ENCODE measurements around the gene HECW1.
"Not testable (repeated sequence)": the region's sequence is repeated elsewhere in the genome, so short reads cannot be mapped to it uniquely, and the experiment has no call there.

The HECW1 gene

DNA sequence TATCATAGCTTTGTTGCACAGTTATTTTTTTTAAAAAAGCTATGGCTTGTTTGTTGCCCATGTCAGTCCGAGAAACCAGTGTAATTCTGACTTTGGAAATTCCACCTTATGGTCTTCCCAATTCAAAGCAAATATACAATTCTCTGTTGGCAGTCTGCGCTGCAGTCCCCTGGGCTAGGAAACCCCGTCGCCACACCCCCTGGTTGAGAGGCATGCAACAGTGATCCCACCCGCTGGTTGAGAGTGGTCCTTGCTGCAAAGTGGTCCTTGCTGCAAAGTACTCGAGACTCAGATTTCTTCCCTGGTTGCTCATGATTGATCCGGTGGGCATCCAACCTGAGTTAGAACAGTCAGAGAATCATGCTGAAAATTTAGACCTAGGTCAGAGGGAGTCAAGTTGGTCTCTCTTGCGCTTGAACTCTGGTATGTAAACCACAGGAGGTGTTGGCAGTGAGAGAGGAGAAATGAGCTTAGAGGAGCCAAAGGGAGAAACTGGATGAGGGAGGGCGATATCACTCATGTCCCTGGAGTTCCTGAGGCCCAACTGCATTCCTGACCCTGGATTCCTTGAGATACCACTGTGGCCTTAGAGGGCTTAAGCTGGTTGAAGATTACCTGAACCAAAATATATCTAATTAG is 425.4 kb downstream of the HECW1 start:
- peak; percentile 45 for DNase-seq (ENCODE audit: low spot score)

DNA sequence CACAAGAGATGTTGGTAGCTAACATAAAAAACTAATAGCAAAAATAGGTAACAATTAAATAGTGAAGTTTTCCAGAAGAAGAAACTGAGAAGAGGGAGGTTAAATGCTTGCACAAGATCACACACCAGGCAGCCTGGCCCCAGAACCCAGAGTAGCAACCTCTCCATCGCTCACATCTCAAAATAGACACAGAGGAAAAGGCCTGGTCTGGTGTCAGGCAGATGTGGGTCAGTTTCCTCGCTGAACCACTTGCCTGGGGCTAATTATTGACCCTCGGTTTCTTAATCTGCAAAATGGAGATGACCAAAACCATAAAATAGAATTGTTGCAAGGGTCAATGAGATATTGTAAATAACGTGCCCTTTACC is 425.9 kb downstream of the HECW1 start:
- no peak for DNase-seq (ENCODE audit: low spot score)

DNA sequence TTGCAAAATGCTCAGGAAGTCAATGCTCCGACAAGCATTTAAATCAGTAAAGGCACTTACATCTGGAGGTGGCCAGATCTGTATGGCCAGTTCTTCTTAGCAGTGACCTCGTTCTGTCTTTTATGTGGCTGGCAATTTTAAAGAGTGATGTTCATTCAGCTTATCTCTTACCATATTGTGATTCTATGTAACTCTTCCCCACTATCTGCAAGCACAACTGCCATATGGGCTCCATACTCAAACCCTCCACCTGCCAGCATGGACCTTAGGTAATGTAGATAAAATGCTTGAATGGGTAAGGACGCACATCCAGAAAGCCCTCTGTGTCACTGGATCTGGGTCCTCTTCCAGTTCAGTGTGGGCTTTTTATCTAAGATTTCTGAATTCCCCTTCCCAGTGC is 428.0 kb downstream of the HECW1 start:
- no peak for DNase-seq (ENCODE audit: low spot score)

DNA sequence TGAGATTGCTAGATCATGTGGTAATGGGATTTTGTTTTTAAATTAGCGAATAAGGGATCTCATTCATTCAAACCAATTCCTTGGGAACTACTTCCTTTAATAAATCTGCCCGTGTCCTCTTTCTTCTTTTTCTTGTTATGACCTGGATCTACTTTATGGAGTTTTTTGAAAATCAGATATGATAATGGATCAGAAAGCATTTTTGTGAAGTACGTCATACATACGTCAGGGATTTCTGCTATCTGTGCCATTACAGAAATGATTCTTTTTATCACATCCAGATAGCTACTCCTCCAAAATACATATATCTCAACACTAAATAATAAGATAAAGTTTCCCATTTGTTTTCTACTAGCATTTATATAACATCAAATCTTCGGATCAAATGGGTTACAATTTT is 430.3 kb downstream of the HECW1 start:
- no peak for DNase-seq (ENCODE audit: low spot score)

DNA sequence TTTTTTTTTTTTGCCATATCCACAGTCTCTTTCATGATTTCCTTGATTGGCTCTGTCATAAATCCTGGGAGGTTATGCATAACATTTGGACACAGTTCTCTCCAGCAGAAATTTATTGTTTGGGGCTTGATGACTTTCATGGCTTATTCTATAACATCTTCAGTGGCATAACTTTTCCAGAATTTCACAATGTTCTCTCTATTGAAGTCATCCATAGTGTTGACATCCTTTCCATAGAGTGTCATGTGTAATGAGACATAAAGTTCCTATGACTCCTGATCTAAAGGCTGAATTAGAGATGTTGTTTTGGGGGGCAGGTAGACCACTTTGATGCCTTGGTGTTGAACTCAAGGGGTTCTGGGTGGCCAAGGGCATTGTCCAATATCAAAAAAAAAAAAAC is 433.8 kb downstream of the HECW1 start:
- DNase-seq (ENCODE audit: low spot score) = no peak

DNA sequence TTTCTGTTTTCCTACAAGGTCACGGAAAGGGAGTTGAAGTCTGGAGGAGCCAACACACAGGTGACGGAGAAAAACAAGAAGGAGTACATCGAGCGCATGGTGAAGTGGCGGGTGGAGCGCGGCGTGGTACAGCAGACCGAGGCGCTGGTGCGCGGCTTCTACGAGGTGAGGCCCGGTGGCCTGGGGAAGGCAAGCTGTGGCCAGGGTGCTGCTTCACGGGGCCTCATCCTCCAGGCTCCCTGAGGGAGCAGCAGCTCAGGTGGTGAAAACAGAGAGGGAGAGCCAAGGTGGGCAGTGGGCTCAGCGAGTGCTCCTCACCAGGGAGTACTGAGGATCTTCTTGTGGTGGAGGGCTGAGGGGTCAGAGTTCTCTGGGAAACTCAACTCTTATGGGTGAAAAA is 438.0 kb downstream of the HECW1 start:
- DNase-seq (ENCODE audit: low spot score) = no peak

DNA sequence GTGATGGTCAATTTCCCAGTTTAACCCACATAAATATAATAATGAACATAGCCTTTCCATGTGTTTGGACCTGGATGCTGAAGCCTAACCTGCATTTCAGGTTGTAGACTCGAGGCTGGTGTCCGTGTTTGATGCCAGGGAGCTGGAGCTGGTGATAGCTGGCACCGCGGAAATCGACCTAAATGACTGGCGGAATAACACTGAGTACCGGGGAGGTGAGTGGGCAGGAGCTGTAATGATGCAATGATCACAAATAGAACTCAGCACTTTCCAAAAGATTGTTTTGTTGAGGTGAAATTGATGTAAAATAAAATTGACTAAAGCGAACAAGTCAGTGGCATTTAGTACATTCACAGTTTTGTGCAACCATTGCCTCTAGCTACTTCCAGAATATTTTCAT is 439.7 kb downstream of the HECW1 start:
- no peak for DNase-seq (ENCODE audit: low spot score)

DNA sequence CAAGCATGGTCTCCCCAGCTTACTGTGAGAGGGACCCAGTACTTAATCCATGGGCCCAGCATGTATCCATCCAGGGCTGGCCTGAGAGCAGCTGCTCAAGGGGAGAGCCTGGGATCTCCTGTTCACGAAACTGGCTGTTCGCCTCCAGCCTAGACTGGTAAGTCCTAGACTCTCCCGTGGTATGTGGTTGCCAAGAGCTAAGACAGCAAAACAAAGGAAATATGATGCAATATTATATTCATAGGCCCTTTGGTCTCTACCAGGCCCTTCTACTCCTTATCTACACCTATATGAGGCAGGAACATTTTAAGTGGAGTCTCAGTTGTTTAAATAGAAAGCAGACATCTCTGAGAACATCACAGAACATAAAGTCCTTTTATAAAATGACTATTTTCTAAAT is 441.6 kb downstream of the HECW1 start:
- DNase-seq (ENCODE audit: low spot score) = peak; percentile 52

DNA sequence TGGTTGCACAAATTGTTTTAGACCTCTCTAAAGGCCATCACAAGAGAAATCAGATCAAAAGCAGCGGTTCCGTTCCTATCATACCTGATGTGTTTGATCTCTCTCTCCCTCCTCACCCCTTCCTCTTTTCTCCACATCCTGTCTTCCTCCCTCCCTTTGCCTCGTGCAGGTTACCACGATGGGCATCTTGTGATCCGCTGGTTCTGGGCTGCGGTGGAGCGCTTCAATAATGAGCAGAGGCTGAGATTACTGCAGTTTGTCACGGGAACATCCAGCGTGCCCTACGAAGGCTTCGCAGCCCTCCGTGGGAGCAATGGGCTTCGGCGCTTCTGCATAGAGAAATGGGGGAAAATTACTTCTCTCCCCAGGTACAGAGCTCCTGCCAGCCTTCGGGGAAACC is 442.0 kb downstream of the HECW1 start:
- no peak for DNase-seq (ENCODE audit: low spot score)

DNA sequence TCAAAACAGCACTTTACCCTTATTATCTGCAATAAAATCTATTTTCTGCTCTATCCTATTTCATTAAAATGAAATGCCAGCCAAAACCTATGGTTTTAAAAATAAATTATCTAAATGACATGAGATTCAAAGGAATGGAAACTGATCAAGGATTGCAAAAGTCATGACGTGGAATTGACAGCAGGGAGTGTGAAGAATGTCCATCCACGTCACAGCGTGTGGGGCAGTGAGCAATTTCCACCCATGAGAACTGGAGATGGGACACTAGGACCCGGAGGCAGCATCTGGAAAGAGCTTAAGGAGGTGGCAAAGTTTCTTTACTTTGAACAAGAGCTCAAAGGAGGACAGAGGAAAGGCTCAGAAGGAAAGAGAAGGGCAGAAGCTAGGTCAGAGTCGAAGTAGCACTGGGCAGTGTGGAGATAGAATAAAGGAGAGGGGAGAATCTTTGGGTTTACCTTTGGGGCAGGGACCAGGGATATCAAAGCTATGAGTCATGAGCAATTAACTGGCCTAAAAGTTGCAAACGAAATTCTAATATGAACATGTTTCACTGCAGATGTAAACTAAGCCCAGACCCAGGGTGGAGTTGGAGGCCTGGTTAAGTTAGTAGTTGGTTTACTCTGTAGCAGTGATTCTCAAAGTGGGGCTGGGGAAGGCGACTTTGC is 445.5 kb downstream of the HECW1 start:
- DNase-seq (ENCODE audit: low spot score) = no peak

DNA sequence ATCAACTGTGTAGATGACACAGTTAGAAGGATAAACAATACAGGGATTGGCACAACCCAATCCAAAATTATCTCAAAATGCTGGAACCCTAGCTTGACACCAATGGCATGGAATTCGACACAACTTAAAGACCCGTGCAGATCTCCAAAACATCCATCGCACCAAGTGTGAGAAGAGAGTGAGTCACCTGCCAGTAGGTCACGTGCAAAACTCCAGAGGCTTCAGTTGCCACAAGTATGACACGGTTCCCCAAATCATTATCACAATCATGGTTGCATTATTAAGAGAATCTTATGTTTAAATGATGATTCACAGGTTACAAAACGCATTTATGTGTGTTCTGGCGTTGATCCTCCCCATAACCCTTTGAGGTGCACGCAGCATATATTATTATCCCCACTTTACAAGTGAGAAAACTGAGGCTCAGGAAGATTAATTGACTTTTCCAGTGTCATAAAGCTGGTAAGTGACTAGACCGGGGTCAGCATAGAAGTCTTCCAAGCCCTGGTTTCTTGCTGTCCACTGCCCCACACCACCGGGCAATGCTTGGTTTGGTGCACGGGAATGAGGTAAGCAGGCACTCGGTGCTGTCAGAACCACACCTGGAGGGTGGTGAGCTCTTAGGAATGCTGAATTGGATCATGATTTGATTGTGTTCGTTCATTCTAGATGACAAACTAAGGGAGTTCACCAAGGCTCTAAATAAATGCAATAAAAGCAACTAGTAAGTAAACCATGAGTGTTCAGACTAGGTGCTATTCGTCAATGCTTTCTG is 446.9 kb downstream of the HECW1 start:
- DNase-seq (ENCODE audit: low spot score) = no peak

DNA sequence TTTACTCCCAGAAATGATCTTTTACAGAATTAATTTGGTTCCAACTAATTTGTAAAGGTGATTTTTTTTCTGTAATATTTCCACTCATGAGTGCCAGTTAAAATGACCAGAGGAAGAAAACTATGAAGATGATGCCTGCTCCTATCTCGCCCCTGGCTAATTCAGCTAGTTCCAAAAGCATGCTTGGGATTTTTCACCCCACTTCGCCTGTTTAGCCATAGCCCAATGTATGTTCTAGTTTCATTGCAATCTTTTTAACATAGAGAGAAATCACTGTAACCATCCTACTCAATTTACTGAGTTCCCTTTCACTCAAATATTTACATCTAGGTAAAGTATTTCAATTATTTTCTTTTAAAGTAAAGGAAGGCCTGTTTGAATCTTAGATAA is 447.5 kb downstream of the HECW1 start:
- DNase-seq (ENCODE audit: low spot score) = no peak

DNA sequence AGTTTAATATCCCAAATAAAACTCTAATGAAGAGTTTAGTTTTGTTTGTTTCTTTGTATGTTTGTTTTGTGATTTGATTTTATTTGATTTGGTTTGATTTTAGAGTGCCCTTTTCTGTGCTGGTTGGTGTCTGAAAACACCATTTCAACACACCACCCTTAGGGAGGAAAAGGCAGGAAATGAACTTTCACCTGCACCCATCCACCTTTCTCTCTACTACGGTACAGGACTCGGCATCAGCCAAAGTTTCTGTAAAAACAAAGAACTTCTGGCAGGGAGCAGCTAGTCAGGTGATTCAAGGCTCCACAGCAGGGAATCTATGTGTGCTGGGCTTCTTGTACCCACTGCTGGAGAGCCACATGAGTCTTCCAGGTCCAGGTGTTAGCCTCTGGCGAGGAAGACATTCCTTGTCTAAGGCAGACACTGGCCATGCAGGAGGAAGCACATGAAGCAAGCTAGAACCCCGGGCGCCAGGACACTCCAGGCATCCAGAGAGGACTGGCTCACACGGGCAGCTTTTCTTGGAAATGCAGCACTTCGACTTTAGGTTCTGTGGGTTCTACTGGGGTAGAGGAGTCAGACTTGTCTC is 448.4 kb downstream of the HECW1 start:
- DNase-seq (ENCODE audit: low spot score) = no peak

DNA sequence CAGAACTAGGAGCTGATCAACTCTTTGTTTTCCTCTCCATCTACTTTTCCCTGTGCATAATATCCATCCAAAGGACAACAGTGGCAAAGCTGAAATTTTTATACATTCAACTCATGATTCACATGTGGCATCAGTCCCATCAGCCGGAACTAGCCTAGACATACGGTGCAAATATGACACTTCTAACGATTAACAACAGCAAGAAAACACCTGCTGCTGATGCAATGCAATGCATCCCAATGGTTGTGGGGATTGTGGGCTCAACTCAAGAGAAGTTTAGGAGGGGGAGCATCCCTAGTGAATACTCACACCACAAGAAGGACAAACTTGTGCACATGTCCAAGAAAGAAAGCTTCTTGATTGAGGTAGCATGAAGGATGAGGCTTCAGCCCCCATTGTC is 449.9 kb downstream of the HECW1 start:
- DNase-seq (ENCODE audit: low spot score) = no peak

DNA sequence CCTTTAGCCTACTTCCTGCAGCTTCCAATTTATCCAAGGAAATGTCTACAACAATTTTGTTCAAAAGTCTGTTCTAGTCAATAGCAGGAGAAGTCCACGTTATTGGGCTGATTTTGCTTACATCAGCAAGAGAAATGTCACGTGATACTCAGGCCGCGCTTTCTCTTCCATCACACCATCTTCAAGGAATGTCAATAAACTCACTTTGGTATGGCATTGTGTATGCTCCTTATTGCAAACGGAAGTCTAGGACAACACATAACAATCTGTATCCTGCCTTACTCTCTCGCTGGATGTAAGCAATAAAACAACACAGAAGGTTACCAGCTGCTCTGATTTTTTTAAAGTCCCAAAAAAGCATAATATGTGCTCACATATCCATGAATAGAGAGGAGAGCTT is 453.3 kb downstream of the HECW1 start:
- peak; percentile 31 for DNase-seq (ENCODE audit: low spot score)

DNA sequence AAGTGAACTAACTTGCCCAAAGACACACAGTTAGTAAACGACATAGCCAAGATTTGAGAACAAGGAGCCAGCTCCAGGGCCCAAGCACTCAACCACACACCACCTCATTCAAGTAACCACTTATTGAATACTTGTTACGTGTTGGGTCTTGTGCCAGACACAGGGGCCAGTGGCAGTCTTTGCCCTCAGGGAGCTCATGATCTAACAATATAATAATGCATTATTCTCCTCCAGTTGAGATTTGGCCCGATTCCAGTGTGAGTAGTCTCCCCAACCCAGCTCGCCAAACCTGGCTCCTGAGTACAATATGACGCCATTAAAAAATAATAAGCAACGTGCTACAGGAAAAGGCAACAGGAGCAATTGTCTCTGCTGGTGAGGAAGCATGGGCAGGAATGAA is 456.1 kb downstream of the HECW1 start:
- DNase-seq (ENCODE audit: low spot score) = no peak

DNA sequence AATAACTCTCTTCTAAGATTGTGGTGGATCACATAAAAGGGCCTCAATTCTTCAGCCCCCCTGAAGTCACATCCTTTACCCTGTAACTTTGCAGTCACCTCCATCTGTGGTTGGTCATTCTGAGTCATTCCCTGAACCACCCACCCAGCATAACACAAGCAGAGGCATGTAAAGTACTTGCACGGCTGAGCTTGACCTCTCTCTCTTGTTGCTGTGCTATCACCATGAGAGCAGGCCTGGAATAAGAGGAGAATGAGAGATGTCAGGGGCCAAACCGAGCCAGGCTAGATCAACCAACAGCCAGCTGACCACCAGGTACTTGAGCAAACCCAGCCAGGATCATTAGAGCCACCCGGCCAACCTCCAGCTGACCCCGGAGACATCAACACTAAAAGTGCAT is 457.0 kb downstream of the HECW1 start:
- peak; percentile 54 for DNase-seq (ENCODE audit: low spot score)

DNA sequence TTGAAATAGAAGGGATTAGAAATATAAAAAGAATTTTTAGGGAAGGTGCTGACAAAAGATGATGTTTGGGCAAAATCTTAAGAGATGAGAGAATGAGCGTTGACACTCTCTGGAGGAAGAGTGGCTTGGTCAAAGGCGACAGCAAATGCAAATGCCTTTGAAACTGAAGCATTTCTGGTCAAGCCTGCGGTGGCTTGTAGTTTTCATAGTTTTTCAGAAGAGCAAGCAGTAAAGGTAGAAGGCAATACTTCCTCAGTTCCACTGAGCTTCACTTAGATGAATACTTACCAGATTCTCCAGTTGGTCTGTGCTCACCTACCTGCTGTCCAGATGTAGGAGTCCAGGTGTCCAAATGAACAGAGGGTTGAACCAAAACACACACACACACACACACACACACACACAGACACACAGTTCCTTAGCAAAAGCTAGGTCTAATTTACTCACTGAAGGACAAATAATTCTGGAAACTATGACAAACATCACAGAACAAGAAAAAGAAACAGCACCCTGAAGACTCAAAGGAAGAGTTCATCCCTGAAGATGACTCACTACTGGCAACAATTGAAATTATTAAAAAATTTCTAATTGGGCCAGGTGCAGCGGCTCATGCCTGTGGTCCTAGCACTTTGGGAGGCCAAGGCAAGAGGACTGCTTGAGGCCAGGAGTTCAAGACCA is 458.4 kb downstream of the HECW1 start:
- DNase-seq (ENCODE audit: low spot score) = no peak

DNA sequence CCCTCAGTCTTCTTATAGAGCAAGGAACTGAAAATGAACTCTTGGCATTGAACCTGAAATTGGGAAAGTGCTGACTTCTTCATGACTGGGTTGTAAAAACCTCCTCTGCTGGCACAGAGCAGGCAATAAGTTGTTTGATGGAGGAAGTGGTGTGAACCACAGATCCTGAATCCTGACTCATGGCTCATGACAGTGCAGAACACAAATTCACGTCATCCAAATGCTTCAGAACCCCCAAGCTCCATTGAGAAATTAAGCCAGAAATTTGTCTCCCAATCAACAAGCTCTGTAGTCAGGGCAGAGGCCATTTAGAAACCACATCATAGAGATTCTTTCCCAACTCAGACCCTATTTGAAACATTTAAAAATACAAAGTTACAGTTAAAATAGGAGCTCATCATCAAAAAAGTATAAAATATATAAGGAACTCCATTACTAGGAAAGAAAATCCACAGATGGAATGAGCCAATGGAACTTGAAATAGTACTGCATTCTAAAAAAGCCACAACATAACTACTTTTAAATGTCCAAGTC is 460.1 kb downstream of the HECW1 start:
- DNase-seq (ENCODE audit: low spot score) = peak; percentile 90

DNA sequence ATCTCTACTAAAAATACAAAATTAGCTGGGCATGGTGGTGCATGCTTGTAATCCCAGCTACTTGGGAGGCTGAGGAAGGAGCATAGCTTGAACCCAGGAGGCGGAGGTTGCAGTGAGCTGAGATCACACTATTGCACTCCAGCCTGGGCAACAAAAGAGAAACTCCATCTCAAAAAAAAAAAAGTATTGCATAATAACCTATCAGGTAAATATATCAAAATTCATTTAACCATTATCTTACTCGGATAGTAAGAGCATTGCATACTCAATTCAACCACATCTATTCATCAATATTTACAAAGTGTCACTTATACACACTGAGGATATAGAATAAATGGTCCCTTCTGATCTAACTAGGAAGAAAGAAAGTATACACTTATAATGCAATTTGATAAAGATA is 461.4 kb downstream of the HECW1 start:
- DNase-seq (ENCODE audit: low spot score) = not testable (repeated sequence)

DNA sequence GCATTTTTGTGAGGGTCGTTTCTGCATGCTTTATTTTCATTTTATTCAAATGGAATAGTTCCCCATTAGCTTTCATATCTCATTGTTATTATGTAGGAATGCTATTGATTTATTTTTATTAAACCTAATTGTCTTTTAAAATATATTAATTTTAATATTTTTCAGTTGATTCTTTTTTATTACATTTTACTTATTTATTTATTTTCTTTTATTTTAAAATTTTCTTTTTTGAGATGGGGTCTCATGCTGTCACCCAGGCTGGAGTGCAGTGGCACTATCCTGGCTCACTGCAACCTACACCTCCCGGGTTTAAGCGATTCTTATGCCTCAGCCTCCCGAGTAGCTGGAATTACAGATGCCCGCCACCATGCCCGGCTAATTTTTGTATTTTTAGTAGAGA is 463.1 kb downstream of the HECW1 start:
- no peak for DNase-seq (ENCODE audit: low spot score)

DNA sequence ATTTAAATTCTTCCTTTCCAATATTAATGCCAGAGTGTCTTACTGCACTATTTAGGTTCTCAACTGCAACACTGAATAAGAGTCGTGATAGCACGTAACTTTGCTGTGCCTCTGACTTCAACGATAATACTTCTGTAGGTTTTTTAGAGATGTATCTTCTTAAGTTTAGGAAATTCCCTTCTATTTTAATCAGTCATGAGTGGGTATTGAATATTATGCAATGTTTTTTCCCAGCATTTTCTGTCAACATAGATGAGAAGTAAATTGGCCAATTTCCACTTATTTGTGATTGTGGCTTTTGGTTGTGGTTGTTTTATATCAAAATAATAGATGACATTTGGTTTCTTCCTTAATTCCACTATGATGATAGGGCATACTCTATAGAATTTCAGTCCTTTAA is 463.8 kb downstream of the HECW1 start:
- DNase-seq (ENCODE audit: low spot score) = no peak
